Ovary (tissue), 9 donors: Measurements from ENCODE around the gene NOTCH4. TPM values are rescaled to one million over a fixed set of nuclear protein-coding genes. Genes with fewer than 3 reads are reported as not detected.
A peak's percentile ranks its signal among the peaks of the same experiment; 100 is the strongest.

Experiments used
- DNase-seq, 5 donors: peaks; one replicate each; pipeline ENCODE4 v3.0.0-alpha.2; 2019 to 2020
- H3K27ac ChIP-seq, 2 donors: fragments of 200-600 bp; one replicate each; pipeline versions ENCODE4 v1.5.1 to v1.8.0; 2019 to 2022
- H3K27me3 ChIP-seq: fragments of 200-600 bp; one replicate; pipeline ENCODE4 v1.8.0; 2022
- H3K36me3 ChIP-seq: fragments of 200-600 bp; sonication (generic); one replicate; pipeline ENCODE4 v1.5.1; 2019
- H3K4me1 ChIP-seq: one replicate; pipeline ENCODE4 v1.8.1; 2013; ENCODE audit warnings: mild to moderate bottlenecking, moderate library complexity; ENCODE audit not compliant: insufficient read depth
- H3K4me3 ChIP-seq: fragments of 200-600 bp; sonication (generic); one replicate; pipeline ENCODE4 v1.5.1; 2017
- H3K9me3 ChIP-seq, 2 donors: fragments of 200-600 bp in 1 of 2; sonication (generic) in 1 of 2; one replicate each; pipeline versions ENCODE4 v1.5.1 to v1.8.1; 2013 to 2019; ENCODE audit warnings: mild to moderate bottlenecking in 1 of 2, moderate library complexity in 1 of 2
- EP300 ChIP-seq: sonication (generic); formaldehyde crosslinking; IDR thresholded peaks from one replicate; pipeline ENCODE4 v1.6.1; 2017; ENCODE audit warnings: antibody characterized with exemption
- POLR2A ChIP-seq: fragments of 450-650 bp; IDR thresholded peaks from one replicate; pipeline ENCODE4 v1.6.1; 2017; ENCODE audit warnings: antibody characterized with exemption, mild to moderate bottlenecking, moderate library complexity
- WGBS, 3 donors: extraction: QIAGEN DNeasy Blood & Tissue Kit in 1 of 3; methylation state at CpG; one replicate each; pipeline versions ENCODE4 v1.1.5 to v1.1.7; 2013 to 2017; 5-methylcytosine and 5-hydroxymethylcytosine counted together
- intact Hi-C, 4 donors: fragments of 100-400 bp; cut with DNase I; formaldehyde crosslinking; loops; one replicate each; pipeline versions ENCODE4 v1.11.0 to v1.15.1; 2022 to 2023
- polyA plus RNA-seq, 2 donors: library from polyadenylated mRNA; stranded (reverse); fragments of 200-250 nt in 1 of 2; fragments of 350-450 nt in 1 of 2; fragmentation: Illumina TruSeq in 1 of 2; extraction: RNeasy Lipid Tissue Mini Kit (QIAGEN cat#74804) in 1 of 2; gene quantifications; one replicate each; pipeline ENCODE4 v1.2.3, GENCODE V29; 2013 to 2014
- total RNA-seq, 7 donors: library from RNA; depleted of rRNA in 2 of 7; stranded (reverse); fragments of >200 nt in 2 of 7; fragmentation: NEBNext Ultra II Directional in 3 of 7; extraction: Animal tissue kit (Norgen Biotek cat#: 25700) in 3 of 7; gene quantifications; one replicate each; pipeline versions ENCODE4 v1.1.0 to v1.2.4, GENCODE V29; 2016 to 2023
- TF ChIP-seq, protein P1 (sequence below), 3 donors: fragments of 450-650 bp in 2 of 3; fragments of 200-600 bp in 1 of 3; IDR thresholded peaks; one replicate each; pipeline versions ENCODE4 v1.5.1 to v1.8.0; 2016 to 2022; ENCODE audit warnings: antibody characterized with exemption in 3 of 3, mild to moderate bottlenecking in 1 of 3
- donor health status: DM: no; HTN: no; CAD: no; lungs with moderate emphysema.
- donor health status: DM: no; HTN: no; CAD: no.
- donor health status: Bipolar disorder and iron deficiency.
- donor health status: DM: yes; HTN: yes; CAD: no.
- donor health status: DM: no; HTN: no; CAD: no.
- donor health status: DM: yes; HTN: yes; CAD: no.

Gene NOTCH4
- total and polyA plus RNA-seq, 9 donors: 7.2 to 21.2 (median 12.4) TPM

DNA sequence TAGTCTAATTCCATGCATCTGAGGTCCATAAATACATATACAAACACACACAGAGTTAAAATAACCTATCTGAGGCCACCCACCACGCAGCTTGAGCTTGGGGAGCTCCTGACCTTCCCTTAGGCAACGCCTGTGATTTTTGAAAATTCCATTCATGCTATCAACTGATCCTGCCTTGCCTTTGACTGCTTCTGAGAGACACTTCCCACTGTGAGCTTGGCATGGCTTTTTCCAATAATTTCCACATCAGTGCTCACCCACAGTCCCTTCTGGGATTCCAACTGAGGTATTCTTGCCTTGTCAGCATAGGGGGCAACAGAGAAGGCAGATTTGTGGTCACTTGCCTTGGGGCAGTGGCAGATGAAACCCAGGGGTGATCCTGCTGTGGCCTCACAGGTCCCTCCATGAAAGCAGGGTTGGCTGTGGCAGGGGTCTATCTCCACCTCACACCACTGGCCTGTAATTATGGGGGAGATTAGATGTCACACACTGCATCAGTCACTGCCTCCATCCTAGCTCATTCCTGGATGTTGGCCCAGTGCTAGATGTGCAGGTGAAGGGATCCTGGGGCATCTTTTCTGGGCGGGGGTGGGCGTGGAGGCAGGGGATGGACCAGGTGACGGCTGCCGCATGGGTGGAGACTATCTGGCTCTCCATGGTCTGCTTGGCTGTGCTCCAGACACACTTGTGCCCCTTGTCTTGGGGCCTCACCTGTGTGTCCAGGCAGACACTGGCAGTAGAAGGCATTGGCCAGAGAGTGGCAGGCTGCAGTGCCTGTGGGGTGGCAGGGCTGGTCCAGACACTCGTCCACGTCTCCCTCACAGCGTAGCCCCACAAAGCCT is 20.2 kb downstream of the NOTCH4 start:
- H3K9me3 ChIP-seq: no peaks in the 10 kb centered on the region
- no peaks in the 10 kb centered on the region for H3K36me3 ChIP-seq
- H3K27ac ChIP-seq: no peak overlapping the region
- H3K4me3 ChIP-seq: no peak overlapping the region
- H3K4me1 ChIP-seq: no peaks in the 10 kb centered on the region
- intact Hi-C loops: no loop called here
- 72 to 83% (median 77%) methylated on average over 9 of the region's 9 CpGs for WGBS, 3 donors
- TF ChIP-seq, protein P1, sequence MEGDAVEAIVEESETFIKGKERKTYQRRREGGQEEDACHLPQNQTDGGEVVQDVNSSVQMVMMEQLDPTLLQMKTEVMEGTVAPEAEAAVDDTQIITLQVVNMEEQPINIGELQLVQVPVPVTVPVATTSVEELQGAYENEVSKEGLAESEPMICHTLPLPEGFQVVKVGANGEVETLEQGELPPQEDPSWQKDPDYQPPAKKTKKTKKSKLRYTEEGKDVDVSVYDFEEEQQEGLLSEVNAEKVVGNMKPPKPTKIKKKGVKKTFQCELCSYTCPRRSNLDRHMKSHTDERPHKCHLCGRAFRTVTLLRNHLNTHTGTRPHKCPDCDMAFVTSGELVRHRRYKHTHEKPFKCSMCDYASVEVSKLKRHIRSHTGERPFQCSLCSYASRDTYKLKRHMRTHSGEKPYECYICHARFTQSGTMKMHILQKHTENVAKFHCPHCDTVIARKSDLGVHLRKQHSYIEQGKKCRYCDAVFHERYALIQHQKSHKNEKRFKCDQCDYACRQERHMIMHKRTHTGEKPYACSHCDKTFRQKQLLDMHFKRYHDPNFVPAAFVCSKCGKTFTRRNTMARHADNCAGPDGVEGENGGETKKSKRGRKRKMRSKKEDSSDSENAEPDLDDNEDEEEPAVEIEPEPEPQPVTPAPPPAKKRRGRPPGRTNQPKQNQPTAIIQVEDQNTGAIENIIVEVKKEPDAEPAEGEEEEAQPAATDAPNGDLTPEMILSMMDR (IDR thresholded peaks at IDR 0.05): no peak
- no peak for TF ChIP-seq POLR2A
- no peak for TF ChIP-seq EP300
- DNase-seq: peak in 1 of 5 donors; percentile 20
- no peaks in the 10 kb centered on the region for H3K27me3 ChIP-seq

DNA sequence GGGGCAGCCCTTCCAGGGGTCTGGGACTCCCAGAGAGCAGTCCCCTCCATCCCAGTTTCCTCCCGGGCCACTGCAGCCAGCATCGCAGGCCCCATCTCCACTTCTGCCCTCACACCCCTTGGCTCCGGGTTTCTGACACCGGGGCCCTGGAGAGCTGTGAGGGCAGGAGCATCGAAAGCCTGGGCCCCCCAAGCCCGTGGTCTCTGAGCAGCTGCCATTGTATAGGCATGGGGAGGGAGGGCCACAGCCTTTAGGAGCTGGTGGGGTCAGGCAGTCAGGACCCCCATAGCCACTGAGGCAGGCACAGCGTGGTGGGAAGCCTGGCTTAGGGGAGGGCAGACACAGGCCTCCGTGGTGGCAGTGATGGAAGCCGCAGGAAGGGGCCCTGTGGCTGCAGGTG is 21.7 kb downstream of the NOTCH4 start:
- Histone ChIP-seq H3K4me3 (no peak overlapping the region), H3K4me1 (peaks cover under 1% of the 10 kb centered on the region), H3K27ac (no peak overlapping the region), H3K36me3 (no peaks in the 10 kb centered on the region), H3K27me3 (no peaks in the 10 kb centered on the region), H3K9me3 (no peaks in the 10 kb centered on the region)
- TF ChIP-seq, protein P1 (IDR thresholded peaks at IDR 0.05): no peak
- TF ChIP-seq POLR2A (no peak), EP300 (no peak)
- intact Hi-C loops: no loop called here
- peak in 1 of 5 donors; percentile 10 for DNase-seq
- 81 to 85% (median 83%) methylated on average over 9 of the region's 9 CpGs for WGBS, 3 donors

DNA sequence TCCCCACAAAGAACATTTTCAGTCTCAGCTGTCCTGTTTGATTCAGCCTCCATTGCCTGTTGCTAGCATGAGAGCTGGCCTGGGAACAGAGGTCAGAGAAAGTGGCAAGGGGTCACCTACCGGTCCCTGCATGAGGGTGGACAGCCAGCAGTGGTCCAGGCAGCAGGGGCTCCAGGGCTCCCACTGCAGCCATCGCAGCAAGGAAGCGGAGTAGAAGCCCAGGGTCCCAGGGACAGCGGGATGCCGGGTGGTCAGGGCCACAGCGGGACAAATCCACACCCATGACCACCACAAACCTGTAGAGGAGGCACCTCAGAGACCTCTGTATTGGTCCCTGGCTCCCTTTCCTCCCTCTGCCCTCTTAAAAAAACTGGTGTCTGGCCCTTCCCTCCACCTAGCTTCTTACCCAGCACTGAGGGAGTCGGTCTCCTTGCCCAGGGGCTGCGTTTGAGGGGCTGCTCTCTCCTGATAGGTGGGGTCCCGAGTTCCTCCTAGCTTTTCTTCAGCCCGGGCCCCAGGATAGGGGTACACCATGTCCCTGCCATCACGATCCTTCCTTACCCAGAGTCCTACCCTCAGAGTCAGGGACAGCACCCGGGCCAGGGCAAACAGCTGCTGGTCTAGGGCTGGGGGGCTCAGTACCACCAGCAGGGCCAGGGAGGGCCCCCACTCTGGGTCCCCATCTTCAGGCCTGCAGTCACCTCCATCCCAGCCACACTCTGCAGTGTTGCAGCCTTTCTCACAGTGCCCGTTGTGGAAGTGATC is 23.0 kb downstream of the NOTCH4 start:
- intact Hi-C loops: no loop called here
- TF ChIP-seq EP300: no peak
- TF ChIP-seq POLR2A: no peak
- TF ChIP-seq, protein P1 (IDR thresholded peaks at IDR 0.05): no peak
- peak in 1 of 5 donors; percentile 17 for DNase-seq
- Histone ChIP-seq H3K27me3 (no peaks in the 10 kb centered on the region), H3K9me3 (no peaks in the 10 kb centered on the region), H3K27ac (no peak overlapping the region), H3K4me3 (no peak overlapping the region), H3K36me3 (no peaks in the 10 kb centered on the region), H3K4me1 (peaks cover 3% of the 10 kb centered on the region)
- WGBS, 3 donors: 80 to 90% (median 88%) methylated on average over 13 of the region's 13 CpGs

DNA sequence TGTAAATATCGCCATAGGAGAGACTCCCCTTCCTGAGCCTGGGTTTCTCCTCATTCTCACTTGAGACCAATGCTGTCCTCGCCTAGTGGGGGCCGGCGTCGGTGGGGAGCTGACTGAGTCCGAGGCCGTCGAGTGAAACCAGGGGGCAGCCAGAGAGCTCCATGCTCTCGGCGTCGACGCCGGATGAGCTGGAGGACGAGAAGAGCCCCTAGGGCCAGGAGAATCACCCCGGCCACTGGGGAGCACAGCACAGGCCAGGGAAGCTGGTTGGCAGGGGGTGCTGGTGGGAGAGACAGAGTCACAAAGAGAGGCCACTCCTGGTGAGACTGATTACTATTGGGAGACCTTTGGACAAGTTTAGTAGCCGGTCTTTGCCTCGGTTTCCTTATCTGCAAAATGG is 25.0 kb downstream of the NOTCH4 start:
- no peaks in the 10 kb centered on the region for H3K36me3 ChIP-seq
- no peak for TF ChIP-seq EP300
- TF ChIP-seq POLR2A: no peak
- TF ChIP-seq, protein P1 (IDR thresholded peaks at IDR 0.05): no peak
- DNase-seq: peak in 1 of 5 donors; percentile 35
- H3K27me3 ChIP-seq: no peaks in the 10 kb centered on the region
- no peaks in the 10 kb centered on the region for H3K9me3 ChIP-seq
- WGBS, 3 donors: 83 to 84% (median 83%) methylated on average over 17 of the region's 17 CpGs
- no peak overlapping the region for H3K4me3 ChIP-seq
- H3K4me1 ChIP-seq: peaks cover 3% of the 10 kb centered on the region
- no peak overlapping the region for H3K27ac ChIP-seq
- intact Hi-C loops: loop anchor here in 1 of 4 donors (10.0 kb wide), 1 partner anchor 776 kb away; no protein-coding TSS in a partner anchor
